HCT116 (cell line): Measurements from ENCODE around the gene AHRR. TPM values are rescaled to one million over a fixed set of nuclear protein-coding genes. Genes with fewer than 3 reads are reported as not detected.
"Not testable (repeated sequence)": the region's sequence is repeated elsewhere in the genome, so short reads cannot be mapped to it uniquely, and the experiment has no call there.

Experiments
- ATAC-seq: fragments of 200-7000 bp; cut with Tn5 transposase; 2 replicates; pipeline ENCODE4 v1.9.1; 2020; ENCODE audit warnings: mild to moderate bottlenecking, moderate library complexity
- BruUV-seq: library from RNA; stranded (reverse); fragments of 400-500 nt; replicated peaks from 2 replicates; lab custom pipeline; 2021; lab: Mats Ljungman, UMichigan
- CTCF ChIA-PET: fragments of 300-600 bp; sonication (Branson Sonifier 250); formaldehyde crosslinking; loops from one replicate; lab custom pipeline; 2021; ENCODE audit warnings: antibody characterized with exemption; lab: Charles Lee
- POLR2A ChIA-PET: fragments of 300-600, 350-600 bp; sonication (Branson Sonifier 250); formaldehyde crosslinking; loops from one replicate; lab custom pipeline; 2021; ENCODE audit warnings: antibody characterized with exemption; lab: Charles Lee
- RAD21 ChIA-PET, 2 experiments: fragments of 300-600 bp; sonication (Branson Sonifier 250); formaldehyde crosslinking; loops; one replicate each; lab custom pipeline; 2023; ENCODE audit warnings: low total read pairs in 2 of 2; ENCODE audit not compliant: uncharacterized antibody in 2 of 2, unreplicated experiment in 2 of 2, low non-redundant PET in 1 of 2; lab: Charles Lee
- DNase-seq: peaks from one replicate; pipeline ENCODE4 v3.0.0-alpha.2; 2010; ENCODE audit warnings: low read depth, low spot score
- H2AFZ ChIP-seq: fragments of 200-600 bp; shearing (Covaris generic), sonication (generic); 2 replicates; pipeline ENCODE4 v1.6.1; 2017; ENCODE audit warnings: low read depth, mixed run types, mixed read lengths, antibody characterized with exemption, low read length; ENCODE audit not compliant: poor library complexity, severe bottlenecking
- H3K27ac ChIP-seq: 2 replicates; pipeline ENCODE4 v1.5.1; 2012; ENCODE audit warnings: low read depth, low read length
- H3K27me3 ChIP-seq: fragments of 200-600 bp; sonication (generic); 2 replicates; pipeline ENCODE4 v1.6.1; 2016; ENCODE audit warnings: mixed run types, low read length, mixed read lengths; ENCODE audit not compliant: insufficient read depth
- H3K36me3 ChIP-seq, 2 experiments: fragments of 200-500 bp in 1 of 2; fragments of 200-600 bp in 1 of 2; sonication (Bioruptor generic) in 1 of 2; sonication (generic) in 1 of 2; 2 replicates each; pipeline versions ENCODE4 v1.5.1 to v1.6.1; 2014 to 2016; ENCODE audit warnings: low read length in 2 of 2, inconsistent platforms in 1 of 2, mixed read lengths in 1 of 2, mixed run types in 1 of 2; ENCODE audit not compliant: insufficient read depth in 2 of 2, control insufficient read depth in 1 of 2
- H3K4me1 ChIP-seq, 2 experiments: fragments of 200-600 bp in 1 of 2; sonication (generic) in 1 of 2; 2 replicates each; pipeline versions ENCODE4 v1.5.1 to v1.6.1; 2012 to 2017; ENCODE audit warnings: low read length in 2 of 2, inconsistent platforms in 1 of 2, mild to moderate bottlenecking in 1 of 2, mixed read lengths in 1 of 2, mixed run types in 1 of 2, moderate library complexity in 1 of 2; ENCODE audit not compliant: insufficient read depth in 2 of 2, control insufficient read depth in 1 of 2
- H3K4me2 ChIP-seq: fragments of 200-600 bp; sonication (generic); 2 replicates; pipeline ENCODE4 v1.6.1; 2017; ENCODE audit warnings: mixed run types, low read length, mixed read lengths
- H3K4me3 ChIP-seq, 2 experiments: fragments of 200-600 bp in 1 of 2; sonication (generic) in 1 of 2; replicated peaks in 1 of 2; 2 replicates each; pipeline ENCODE4 v1.5.1; 2011 to 2016; ENCODE audit warnings: low read length in 2 of 2, control low read depth in 1 of 2, low read depth in 1 of 2, mild to moderate bottlenecking in 1 of 2, mixed read lengths in 1 of 2, mixed run types in 1 of 2
- H3K79me2 ChIP-seq: fragments of 200-600 bp; sonication (generic); 2 replicates; pipeline ENCODE4 v1.6.1; 2017; ENCODE audit warnings: mild to moderate bottlenecking, mixed run types, low read length, moderate library complexity, mixed read lengths; ENCODE audit not compliant: insufficient read depth
- H3K9ac ChIP-seq: fragments of 200-600 bp; sonication (generic); 2 replicates; pipeline ENCODE4 v1.6.1; 2016; ENCODE audit warnings: low read length, mixed read lengths
- H3K9me2 ChIP-seq: fragments of 200-600 bp; sonication (generic), shearing (Covaris generic); 2 replicates; pipeline ENCODE4 v1.6.1; 2017; ENCODE audit warnings: mixed run types, mild to moderate bottlenecking, moderate library complexity; ENCODE audit not compliant: insufficient read depth
- H3K9me3 ChIP-seq, 2 experiments: fragments of 200-500 bp in 1 of 2; fragments of 200-600 bp in 1 of 2; sonication (Bioruptor generic) in 1 of 2; sonication (generic) in 1 of 2; 2 replicates each; pipeline ENCODE4 v1.6.1; 2014 to 2017; ENCODE audit warnings: low read length in 2 of 2, mixed read lengths in 2 of 2, inconsistent platforms in 1 of 2, low read depth in 1 of 2, mild to moderate bottlenecking in 1 of 2, mixed run types in 1 of 2, moderate library complexity in 1 of 2; ENCODE audit not compliant: control insufficient read depth in 1 of 2, insufficient read depth in 1 of 2
- H4K20me1 ChIP-seq: fragments of 200-600 bp; sonication (generic), shearing (Covaris generic); 2 replicates; pipeline ENCODE4 v1.6.1; 2017; ENCODE audit warnings: mixed run types, mild to moderate bottlenecking, moderate library complexity; ENCODE audit not compliant: insufficient read depth
- CBX3 ChIP-seq: IDR thresholded peaks from 2 replicates; pipeline ENCODE4 v1.6.1; 2012; ENCODE audit warnings: low read depth
- EZH2 ChIP-seq: fragments of 200-600 bp; sonication (generic); IDR thresholded peaks from 2 replicates; pipeline ENCODE4 v1.6.1; 2017; ENCODE audit warnings: antibody characterized with exemption, mixed run types
- JUND ChIP-seq: IDR thresholded peaks from 2 replicates; pipeline ENCODE4 v1.6.1; 2012
- SIN3A ChIP-seq: IDR thresholded peaks from 2 replicates; pipeline ENCODE4 v1.6.1; 2012; ENCODE audit warnings: low read depth
- SP1 ChIP-seq: IDR thresholded peaks from 2 replicates; pipeline ENCODE4 v1.6.1; 2012; ENCODE audit warnings: low read depth
- YY1 ChIP-seq: IDR thresholded peaks from 2 replicates; pipeline ENCODE4 v1.6.1; 2011; ENCODE audit warnings: low read length, low read depth, moderate library complexity, mild to moderate bottlenecking; ENCODE audit not compliant: insufficient replicate concordance; ENCODE audit errors: extremely low read depth
- ZFX ChIP-seq: fragments of 450-650 bp; IDR thresholded peaks from 2 replicates; pipeline ENCODE4 v1.6.1; 2017
- intact Hi-C: fragments of 100-400 bp; cut with micrococcal nuclease; formaldehyde crosslinking; loops from 2 replicates; pipeline ENCODE4 v1.10.0; 2022
- total RNA-seq: library from RNA; stranded (reverse); gene quantifications from one replicate; pipeline ENCODE4 v1.2.1, GENCODE V29; 2021; ENCODE audit not compliant: unreplicated experiment
- TF ChIP-seq, protein P1 (sequence below): IDR thresholded peaks from 2 replicates; pipeline ENCODE4 v1.6.1; 2011; ENCODE audit warnings: mild to moderate bottlenecking, low read length, moderate library complexity; ENCODE audit not compliant: insufficient replicate concordance; ENCODE audit errors: extremely low read depth
- TF ChIP-seq, protein P2 (sequence below): IDR thresholded peaks from 2 replicates; pipeline ENCODE4 v1.6.1; 2012; ENCODE audit warnings: low read depth
- TF ChIP-seq, protein P3 (sequence below), 3 experiments: fragments of 200-600 bp in 1 of 3; sonication (generic) in 1 of 3; IDR thresholded peaks in 2 of 3; conservative IDR thresholded peaks in 1 of 3; 2 replicates each; pipeline ENCODE4 v1.5.1; 2012 to 2017; ENCODE audit warnings: low read depth in 2 of 3, low read length in 2 of 3, antibody characterized with exemption in 1 of 3, borderline replicate concordance in 1 of 3, control low read depth in 1 of 3, mild to moderate bottlenecking in 1 of 3, mixed read lengths in 1 of 3, mixed run types in 1 of 3, moderate library complexity in 1 of 3; ENCODE audit not compliant: insufficient read depth in 1 of 3

The AHRR gene
- total RNA-seq, 1 experiment from 2014 or later, result 12.7 TPM

DNA sequence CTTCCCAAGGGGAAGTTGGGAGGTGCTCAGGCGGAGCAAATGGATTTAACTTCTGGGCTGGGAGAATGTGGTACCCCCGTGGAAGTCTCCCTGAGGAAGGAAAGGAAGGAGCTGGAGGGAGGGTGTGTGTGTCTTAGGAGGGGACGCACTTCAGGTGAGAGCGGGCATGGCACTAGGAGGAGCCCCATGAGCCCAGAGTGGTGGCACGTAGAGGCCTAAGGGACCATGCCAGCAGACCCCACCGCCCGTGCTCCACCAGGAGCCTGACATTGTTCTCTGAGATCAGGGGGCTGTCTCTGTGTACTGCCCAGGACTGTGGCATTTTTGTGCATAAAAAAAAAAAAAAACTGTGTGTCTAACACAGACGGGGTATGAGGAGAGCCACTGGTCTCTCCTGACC lies 18.5 kb upstream of the AHRR start (continued):
- TF ChIP-seq, protein P1, sequence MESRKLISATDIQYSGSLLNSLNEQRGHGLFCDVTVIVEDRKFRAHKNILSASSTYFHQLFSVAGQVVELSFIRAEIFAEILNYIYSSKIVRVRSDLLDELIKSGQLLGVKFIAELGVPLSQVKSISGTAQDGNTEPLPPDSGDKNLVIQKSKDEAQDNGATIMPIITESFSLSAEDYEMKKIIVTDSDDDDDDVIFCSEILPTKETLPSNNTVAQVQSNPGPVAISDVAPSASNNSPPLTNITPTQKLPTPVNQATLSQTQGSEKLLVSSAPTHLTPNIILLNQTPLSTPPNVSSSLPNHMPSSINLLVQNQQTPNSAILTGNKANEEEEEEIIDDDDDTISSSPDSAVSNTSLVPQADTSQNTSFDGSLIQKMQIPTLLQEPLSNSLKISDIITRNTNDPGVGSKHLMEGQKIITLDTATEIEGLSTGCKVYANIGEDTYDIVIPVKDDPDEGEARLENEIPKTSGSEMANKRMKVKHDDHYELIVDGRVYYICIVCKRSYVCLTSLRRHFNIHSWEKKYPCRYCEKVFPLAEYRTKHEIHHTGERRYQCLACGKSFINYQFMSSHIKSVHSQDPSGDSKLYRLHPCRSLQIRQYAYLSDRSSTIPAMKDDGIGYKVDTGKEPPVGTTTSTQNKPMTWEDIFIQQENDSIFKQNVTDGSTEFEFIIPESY, result no peak

DNA sequence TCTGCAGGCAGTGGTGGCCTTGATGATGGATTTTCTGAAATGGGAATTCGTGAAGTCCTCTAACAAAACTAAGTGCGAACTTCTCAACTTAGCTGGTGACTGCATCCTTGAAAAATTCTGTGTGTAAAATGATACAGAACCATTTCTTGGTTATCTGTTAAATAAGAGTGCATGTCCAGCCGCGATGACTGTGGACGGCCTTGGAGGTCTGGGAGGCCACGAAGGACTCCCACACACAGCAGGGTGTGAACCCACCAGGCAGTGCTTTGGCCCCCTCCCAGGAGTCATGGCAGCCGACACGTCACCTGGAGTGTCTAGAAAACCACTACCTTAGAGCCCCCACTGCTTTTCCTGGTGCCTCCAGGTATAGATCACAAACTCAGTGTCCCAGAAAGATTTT lies 17.8 kb upstream of the AHRR start:
- H3K4me2 ChIP-seq, H3K36me3 ChIP-seq, H3K9me2 ChIP-seq, H3K27me3 ChIP-seq, RAD21 ChIA-PET, H3K4me3 ChIP-seq, H3K9ac ChIP-seq, H4K20me1 ChIP-seq, H3K27ac ChIP-seq, CTCF ChIA-PET, POLR2A ChIA-PET, BruUV-seq, H3K4me1 ChIP-seq, intact Hi-C loops, ATAC-seq, H3K9me3 ChIP-seq, DNase-seq, H2AFZ ChIP-seq: not testable (repeated sequence)
- H3K79me2 ChIP-seq, result peaks cover 31% of the 10 kb centered on the region; the same call in 1 of the 2 replicates

DNA sequence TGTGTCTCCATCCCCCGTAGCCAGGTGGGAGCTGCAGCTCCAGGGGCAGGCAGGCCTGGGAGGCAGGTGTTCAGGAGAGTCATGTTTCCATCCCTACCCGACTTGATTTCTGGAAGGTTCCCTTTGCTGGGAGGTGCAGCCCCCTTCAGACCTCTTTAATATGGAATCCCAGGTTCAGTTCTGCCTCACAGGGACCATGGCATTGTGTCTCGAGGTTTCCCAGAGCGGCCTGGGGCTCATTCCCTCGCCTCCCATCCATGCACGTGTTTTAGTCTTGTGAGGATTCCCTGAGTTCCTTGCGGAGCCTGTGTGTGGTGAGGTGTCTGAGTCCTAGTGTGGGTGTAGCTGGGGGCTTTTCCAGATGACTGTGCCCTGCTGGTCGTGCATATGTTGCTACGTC lies 16.5 kb upstream of the AHRR start:
- ChIA-PET POLR2A (no interaction called here), CTCF (no interaction called here), RAD21 (no interaction called here)
- Histone ChIP-seq H3K9me2 (no peaks in the 10 kb centered on the region), H4K20me1 (no peaks in the 10 kb centered on the region), H3K4me3 (no peak overlapping the region), H3K27ac (no peak overlapping the region), H3K9ac (no peak overlapping the region), H3K79me2 (peaks cover 33% of the 10 kb centered on the region; the same call in 1 of the 2 replicates), H3K4me1 (peaks cover 5 to 13% of the 10 kb centered on the region in 2 experiments; a peak in 2 of 4 replicates), H2AFZ (no peak overlapping the region), H3K9me3 (no peaks in the 10 kb centered on the region), H3K4me2 (no peak overlapping the region), H3K27me3 (no peaks in the 10 kb centered on the region), H3K36me3 (peaks cover 9% of the 10 kb centered on the region in 2 experiments; a peak in 2 of 4 replicates)
- no TSS peak for BruUV-seq
- ATAC-seq (no peak), DNase-seq (no peak)
- intact Hi-C loops, result no loop called here
- no peak for TF ChIP-seq JUND
- no peak for TF ChIP-seq ZFX
- no peak for TF ChIP-seq YY1
- TF ChIP-seq CBX3, result no peak
- TF ChIP-seq SIN3A, result no peak
- TF ChIP-seq SP1, result no peak
- TF ChIP-seq EZH2, result no peak
- TF ChIP-seq, protein P2, sequence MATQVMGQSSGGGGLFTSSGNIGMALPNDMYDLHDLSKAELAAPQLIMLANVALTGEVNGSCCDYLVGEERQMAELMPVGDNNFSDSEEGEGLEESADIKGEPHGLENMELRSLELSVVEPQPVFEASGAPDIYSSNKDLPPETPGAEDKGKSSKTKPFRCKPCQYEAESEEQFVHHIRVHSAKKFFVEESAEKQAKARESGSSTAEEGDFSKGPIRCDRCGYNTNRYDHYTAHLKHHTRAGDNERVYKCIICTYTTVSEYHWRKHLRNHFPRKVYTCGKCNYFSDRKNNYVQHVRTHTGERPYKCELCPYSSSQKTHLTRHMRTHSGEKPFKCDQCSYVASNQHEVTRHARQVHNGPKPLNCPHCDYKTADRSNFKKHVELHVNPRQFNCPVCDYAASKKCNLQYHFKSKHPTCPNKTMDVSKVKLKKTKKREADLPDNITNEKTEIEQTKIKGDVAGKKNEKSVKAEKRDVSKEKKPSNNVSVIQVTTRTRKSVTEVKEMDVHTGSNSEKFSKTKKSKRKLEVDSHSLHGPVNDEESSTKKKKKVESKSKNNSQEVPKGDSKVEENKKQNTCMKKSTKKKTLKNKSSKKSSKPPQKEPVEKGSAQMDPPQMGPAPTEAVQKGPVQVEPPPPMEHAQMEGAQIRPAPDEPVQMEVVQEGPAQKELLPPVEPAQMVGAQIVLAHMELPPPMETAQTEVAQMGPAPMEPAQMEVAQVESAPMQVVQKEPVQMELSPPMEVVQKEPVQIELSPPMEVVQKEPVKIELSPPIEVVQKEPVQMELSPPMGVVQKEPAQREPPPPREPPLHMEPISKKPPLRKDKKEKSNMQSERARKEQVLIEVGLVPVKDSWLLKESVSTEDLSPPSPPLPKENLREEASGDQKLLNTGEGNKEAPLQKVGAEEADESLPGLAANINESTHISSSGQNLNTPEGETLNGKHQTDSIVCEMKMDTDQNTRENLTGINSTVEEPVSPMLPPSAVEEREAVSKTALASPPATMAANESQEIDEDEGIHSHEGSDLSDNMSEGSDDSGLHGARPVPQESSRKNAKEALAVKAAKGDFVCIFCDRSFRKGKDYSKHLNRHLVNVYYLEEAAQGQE, result no peak
- TF ChIP-seq, protein P3, sequence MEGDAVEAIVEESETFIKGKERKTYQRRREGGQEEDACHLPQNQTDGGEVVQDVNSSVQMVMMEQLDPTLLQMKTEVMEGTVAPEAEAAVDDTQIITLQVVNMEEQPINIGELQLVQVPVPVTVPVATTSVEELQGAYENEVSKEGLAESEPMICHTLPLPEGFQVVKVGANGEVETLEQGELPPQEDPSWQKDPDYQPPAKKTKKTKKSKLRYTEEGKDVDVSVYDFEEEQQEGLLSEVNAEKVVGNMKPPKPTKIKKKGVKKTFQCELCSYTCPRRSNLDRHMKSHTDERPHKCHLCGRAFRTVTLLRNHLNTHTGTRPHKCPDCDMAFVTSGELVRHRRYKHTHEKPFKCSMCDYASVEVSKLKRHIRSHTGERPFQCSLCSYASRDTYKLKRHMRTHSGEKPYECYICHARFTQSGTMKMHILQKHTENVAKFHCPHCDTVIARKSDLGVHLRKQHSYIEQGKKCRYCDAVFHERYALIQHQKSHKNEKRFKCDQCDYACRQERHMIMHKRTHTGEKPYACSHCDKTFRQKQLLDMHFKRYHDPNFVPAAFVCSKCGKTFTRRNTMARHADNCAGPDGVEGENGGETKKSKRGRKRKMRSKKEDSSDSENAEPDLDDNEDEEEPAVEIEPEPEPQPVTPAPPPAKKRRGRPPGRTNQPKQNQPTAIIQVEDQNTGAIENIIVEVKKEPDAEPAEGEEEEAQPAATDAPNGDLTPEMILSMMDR (IDR thresholded peaks at IDR 0.05 in 2 of 3, conservative IDR thresholded peaks at IDR 0.05 in 1 of 3; ENCODE audit: borderline replicate concordance in 1 of 3, insufficient read depth in 1 of 3, low read depth in 2 of 3, low read length in 2 of 3), result no peak
